ENCODE measurements around the gene HOXA1.

The HOXA1 gene

GRCh38 chr7:27123477-27124053 is 27.8 kb upstream of the HOXA1 start:
- Histone ChIP-seq H3K4me3 (ENCODE audit: low read depth, low read length) (no peak overlapping the region), H3K9me3 (ENCODE audit: control insufficient read depth, insufficient read depth, low read depth, low read length) (no peaks in the 10 kb centered on the region), H3K36me3 (ENCODE audit: control insufficient read depth in 2 of 2, insufficient read depth in 1 of 2, low read length in 2 of 2) (peaks cover 0 to 25% of the 10 kb centered on the region in 2 experiments; a peak in 1 of 3 replicates), H3K4me1 (ENCODE audit: control insufficient read depth, insufficient read depth, low read length) (peaks cover 44% of the 10 kb centered on the region), H3K27ac (ENCODE audit: extremely low read depth, low read depth, low read length) (no peak overlapping the region)
- ChIA-PET POLR2A (interaction anchor here (1.0 kb wide), 1 partner anchor 27 kb away, joined by 4 read pairs; no protein-coding TSS in a partner anchor), CTCF (interaction anchor here (0.5 kb wide), 1 partner anchor 262 kb away, joined by 6 read pairs; no protein-coding TSS in a partner anchor)
- TF ChIP-seq ZNF610 (tag by site-specific recombination; IDR thresholded peaks at IDR 0.05; ENCODE audit: borderline replicate concordance) (no peak), REPIN1 (tag by site-specific recombination; IDR thresholded peaks at IDR 0.05; ENCODE audit: low read depth) (no peak), ZNF214 (tag by site-specific recombination; IDR thresholded peaks at IDR 0.05; ENCODE audit: borderline replicate concordance) (no peak), ZNF677 (tag by site-specific recombination; IDR thresholded peaks at IDR 0.05) (no peak), ZBTB8A (tag by site-specific recombination; IDR thresholded peaks at IDR 0.05) (no peak), ZNF747 (tag by site-specific recombination; IDR thresholded peaks at IDR 0.05) (no peak), BCL11A (tag by site-specific recombination; IDR thresholded peaks at IDR 0.05; ENCODE audit: low read depth) (no peak), ZFHX2 (tag by site-specific recombination; conservative IDR thresholded peaks at IDR 0.05) (no peak), ZNF623 (tag by site-specific recombination; IDR thresholded peaks at IDR 0.05) (no peak), ZNF324 (tag by site-specific recombination; IDR thresholded peaks at IDR 0.05) (no peak), BCL11B (tag by site-specific recombination; IDR thresholded peaks at IDR 0.05; ENCODE audit: low read depth) (no peak)
- TF ChIP-seq, protein P1, sequence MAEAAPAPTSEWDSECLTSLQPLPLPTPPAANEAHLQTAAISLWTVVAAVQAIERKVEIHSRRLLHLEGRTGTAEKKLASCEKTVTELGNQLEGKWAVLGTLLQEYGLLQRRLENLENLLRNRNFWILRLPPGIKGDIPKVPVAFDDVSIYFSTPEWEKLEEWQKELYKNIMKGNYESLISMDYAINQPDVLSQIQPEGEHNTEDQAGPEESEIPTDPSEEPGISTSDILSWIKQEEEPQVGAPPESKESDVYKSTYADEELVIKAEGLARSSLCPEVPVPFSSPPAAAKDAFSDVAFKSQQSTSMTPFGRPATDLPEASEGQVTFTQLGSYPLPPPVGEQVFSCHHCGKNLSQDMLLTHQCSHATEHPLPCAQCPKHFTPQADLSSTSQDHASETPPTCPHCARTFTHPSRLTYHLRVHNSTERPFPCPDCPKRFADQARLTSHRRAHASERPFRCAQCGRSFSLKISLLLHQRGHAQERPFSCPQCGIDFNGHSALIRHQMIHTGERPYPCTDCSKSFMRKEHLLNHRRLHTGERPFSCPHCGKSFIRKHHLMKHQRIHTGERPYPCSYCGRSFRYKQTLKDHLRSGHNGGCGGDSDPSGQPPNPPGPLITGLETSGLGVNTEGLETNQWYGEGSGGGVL (tag by site-specific recombination; IDR thresholded peaks at IDR 0.05) = no peak
- TF ChIP-seq, protein P2, sequence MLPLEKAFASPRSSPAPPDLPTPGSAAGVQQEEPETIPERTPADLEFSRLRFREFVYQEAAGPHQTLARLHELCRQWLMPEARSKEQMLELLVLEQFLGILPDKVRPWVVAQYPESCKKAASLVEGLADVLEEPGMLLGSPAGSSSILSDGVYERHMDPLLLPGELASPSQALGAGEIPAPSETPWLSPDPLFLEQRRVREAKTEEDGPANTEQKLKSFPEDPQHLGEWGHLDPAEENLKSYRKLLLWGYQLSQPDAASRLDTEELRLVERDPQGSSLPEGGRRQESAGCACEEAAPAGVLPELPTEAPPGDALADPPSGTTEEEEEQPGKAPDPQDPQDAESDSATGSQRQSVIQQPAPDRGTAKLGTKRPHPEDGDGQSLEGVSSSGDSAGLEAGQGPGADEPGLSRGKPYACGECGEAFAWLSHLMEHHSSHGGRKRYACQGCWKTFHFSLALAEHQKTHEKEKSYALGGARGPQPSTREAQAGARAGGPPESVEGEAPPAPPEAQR (tag by site-specific recombination; IDR thresholded peaks at IDR 0.05) = no peak
- TF ChIP-seq, protein P3, sequence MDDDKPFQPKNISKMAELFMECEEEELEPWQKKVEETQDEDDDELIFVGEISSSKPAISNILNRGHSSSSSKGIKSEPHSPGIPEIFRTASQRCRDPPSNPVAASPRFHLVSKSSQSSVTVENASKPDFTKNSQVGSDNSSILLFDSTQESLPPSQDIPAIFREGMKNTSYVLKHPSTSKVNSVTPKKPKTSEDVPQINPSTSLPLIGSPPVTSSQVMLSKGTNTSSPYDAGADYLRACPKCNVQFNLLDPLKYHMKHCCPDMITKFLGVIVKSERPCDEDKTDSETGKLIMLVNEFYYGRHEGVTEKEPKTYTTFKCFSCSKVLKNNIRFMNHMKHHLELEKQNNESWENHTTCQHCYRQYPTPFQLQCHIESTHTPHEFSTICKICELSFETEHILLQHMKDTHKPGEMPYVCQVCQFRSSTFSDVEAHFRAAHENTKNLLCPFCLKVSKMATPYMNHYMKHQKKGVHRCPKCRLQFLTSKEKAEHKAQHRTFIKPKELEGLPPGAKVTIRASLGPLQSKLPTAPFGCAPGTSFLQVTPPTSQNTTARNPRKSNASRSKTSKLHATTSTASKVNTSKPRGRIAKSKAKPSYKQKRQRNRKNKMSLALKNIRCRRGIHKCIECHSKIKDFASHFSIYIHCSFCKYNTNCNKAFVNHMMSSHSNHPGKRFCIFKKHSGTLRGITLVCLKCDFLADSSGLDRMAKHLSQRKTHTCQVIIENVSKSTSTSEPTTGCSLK (tag by site-specific recombination; IDR thresholded peaks at IDR 0.05) = no peak

DNA sequence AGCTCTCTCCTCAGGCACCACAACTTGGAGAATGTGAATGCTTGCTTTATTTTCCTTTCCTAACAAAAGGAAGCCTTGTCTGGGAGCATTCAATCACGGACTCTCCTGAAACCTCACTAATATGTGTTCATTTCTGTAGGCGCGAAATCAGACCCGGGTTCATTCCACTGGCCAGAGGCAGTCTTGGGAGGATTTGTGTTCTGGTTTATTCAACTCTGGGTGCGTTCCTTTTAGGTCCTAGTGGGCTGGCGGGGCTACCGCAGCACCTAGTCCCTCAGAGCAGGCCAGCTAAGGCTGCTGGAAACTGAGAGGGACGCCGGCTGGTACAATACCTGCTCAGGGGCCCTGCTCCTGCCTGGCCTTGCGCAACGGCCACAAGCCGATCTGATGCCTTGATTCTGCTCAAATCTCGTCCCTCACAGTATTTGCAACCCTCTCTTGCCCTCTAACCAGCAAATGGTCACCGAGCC is 27.2 kb upstream of the HOXA1 start:
- Histone ChIP-seq H3K27ac (ENCODE audit: extremely low read depth, low read depth, low read length) (no peak overlapping the region), H3K9me3 (ENCODE audit: control insufficient read depth, insufficient read depth, low read depth, low read length) (no peaks in the 10 kb centered on the region), H3K4me1 (ENCODE audit: control insufficient read depth, insufficient read depth, low read length) (peaks cover 39% of the 10 kb centered on the region), H3K4me3 (ENCODE audit: low read depth, low read length) (no peak overlapping the region), H3K36me3 (ENCODE audit: control insufficient read depth in 2 of 2, insufficient read depth in 1 of 2, low read length in 2 of 2) (peaks cover 0 to 26% of the 10 kb centered on the region in 2 experiments; a peak in 1 of 3 replicates)
- CTCF ChIA-PET = interaction anchor here (0.5 to 1.8 kb wide), 2 partner anchors 8 to 262 kb away, joined by 6 to 7 read pairs; partner anchors contain the start of gene HOXA4
- POLR2A ChIA-PET = interaction anchor here (0.6 to 1.0 kb wide), 2 partner anchors 9 to 27 kb away, joined by 4 read pairs; no protein-coding TSS in a partner anchor
- no peak for TF ChIP-seq ZNF174 (tag by site-specific recombination; IDR thresholded peaks at IDR 0.05)
- peak; percentile 40; the same call in 1 of the 2 replicates for TF ChIP-seq ZNF600 (tag by site-specific recombination; IDR thresholded peaks at IDR 0.05)
- TF ChIP-seq ZNF776 (tag by site-specific recombination; IDR thresholded peaks at IDR 0.05; ENCODE audit: borderline replicate concordance) = no peak
- TF ChIP-seq ZNF549 (tag by site-specific recombination; IDR thresholded peaks at IDR 0.05) = no peak

All from HEK293 (cell line).